T1000 (cell line): ENCODE data around the gene ECSIT.

ENCODE experiments used
- DNase-seq: peaks from one replicate; lab custom pipeline; 2025; ENCODE audit warnings: mixed read lengths; lab: John Stamatoyannopoulos, UW

ECSIT gene

DNA sequence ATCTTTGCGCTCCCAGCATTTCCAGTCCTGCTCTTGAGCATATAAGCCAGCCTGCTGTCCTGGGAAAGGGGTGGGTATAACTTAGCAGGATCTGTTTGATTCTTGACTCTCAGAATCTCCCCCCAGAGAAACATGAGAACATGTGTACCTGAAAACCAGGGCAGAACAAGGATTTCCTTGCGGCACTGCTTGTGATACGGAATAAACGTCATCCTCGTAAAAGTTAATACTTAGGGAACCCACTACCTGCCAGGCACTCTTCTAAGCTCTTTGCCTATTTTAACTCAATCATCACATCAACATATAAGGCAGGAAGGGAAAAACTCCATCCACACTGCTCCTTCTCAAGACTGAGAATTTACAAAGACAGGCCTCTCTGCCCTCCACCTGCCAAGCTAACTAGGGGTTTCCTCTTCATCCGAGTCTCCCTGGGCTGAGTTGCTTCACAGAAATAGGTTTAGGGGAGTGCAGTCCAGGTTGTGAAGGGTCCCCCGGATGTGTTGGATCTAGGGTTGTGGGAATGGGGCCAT is 24.4 kb downstream of the ECSIT start:
- no peak for DNase-seq

DNA sequence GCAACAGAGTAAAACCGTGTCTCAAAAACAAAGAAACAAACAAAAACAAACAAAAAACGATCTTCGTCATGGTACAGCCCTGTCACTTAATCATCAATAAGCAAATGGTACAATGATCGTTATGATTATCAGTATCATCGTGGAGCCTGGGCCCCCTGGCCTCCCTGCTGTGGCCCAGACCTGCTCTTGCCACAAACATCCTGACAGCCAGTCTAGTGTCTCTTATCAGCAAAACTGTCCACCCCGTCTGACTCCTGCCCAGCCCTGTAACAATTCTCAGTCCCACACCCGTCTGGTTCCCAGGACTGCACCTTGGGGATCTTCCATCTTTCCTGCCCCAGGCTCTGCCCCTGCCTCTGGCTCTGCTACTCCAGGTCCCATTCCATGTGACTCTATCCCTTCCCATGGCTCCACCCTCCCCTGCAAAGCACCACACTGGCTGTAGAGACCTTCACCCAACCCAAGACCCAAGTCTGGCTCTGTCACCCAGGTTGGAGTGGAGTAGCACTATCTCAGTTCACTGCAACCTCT is 29.0 kb downstream of the ECSIT start:
- no peak for DNase-seq

DNA sequence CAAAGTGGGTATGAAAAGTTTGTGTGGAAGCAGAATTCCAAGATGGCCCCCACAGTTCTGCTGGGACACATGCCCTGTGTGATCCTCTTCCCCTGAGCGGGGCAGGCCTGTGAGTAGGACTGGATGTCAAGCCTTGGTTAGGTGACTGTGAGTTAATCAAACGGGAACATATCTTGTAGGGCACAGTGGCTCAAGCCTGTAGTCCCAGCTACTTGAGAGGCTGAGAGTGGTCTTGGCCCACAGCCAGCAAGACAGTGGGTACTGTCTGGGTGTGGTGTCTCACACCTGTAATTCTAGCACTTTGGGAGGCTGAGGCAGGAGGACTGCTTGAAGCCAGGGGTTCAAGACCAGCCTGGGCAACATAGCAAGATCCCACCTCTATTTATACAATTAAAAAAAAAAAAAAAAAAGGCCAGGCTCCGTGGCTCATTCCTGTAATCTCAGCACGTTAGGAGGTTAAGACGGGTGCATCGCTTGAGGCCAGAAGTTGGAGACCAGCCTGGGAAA is 29.7 kb downstream of the ECSIT start:
- no peak for DNase-seq

- no peak for DNase-seq
Measured at GRCh38 chr19:11496391-11497163, 32.4 kb downstream of the ECSIT start.

DNA sequence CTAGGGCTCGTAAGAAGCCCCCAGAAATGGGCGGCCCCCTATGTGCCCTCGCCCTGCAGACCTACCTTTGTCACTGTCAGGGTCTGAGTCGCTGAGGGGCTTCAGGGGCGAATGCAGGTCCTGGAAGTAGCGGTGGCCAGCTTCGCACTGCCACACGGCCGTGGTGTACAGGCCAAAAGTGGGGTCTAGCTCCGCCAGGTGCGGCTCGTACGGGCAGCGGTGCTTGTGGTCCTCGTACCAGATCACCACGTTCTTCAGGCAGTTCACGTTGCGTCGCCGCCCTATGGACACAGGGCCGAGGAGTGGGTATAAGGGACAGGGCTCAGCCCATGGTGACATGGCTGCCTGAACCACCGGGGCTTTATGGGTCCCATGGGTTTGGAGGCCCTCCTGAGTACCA is 33.0 kb downstream of the ECSIT start:
- DNase-seq: no peak

DNA sequence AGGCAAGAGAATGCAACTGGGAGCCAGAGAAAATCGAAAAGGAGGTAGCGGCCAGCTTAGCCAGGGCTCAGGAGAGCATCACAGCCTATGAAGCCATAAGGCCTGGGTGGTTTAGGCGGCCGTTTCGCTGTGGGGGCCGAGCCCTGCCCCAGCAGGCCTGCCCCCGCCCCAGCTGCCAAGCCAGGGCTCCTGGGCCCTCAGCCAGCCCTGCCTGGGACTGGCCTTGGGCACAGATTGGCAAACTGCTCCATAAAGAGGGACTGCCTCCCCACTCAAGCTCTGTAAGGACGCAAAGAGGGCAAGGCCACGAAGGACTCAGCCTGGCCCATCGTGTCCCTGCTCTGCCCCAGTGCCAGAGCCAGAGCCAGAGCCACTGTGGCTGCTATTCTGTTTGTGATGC is 33.5 kb downstream of the ECSIT start:
- DNase-seq: no peak

DNA sequence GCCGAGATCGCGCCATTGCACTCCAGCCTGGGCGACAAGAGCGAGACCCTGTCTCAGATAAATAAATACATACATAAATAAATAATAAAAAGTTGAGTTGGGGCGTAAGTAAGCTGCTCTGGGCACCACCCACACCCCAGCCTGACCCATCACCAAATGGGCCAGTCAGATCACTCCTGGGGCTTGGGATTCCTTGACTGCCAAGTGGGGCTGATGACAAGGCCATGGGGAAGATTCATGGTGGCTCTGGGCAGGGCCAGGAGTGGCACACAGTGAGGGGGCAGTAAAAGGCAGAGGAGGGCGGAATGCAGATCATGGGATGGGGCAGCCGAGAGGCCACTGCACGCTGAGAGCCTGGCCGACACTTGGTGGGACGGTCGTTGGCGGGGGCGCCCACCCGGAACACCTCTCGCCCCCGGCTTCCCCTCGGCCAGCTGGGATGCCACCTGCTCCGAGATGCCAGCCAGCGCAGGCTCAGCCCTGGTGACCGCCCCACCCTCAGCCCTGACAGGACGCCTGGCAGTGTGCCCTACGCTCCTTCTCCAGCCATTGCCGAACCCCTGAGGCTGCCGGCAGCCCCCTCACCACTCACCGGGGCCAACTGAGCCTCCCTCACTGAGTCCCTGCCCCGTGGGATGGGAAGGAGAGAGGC is 34.2 kb downstream of the ECSIT start:
- DNase-seq: no peak

GRCh38 chr19:11489378-11489777 is 39.6 kb downstream of the ECSIT start:
- DNase-seq: no peak

GRCh38 chr19:11486661-11487503 is 42.1 kb downstream of the ECSIT start:
- DNase-seq: no peak

GRCh38 chr19:11485245-11485837 is 43.6 kb downstream of the ECSIT start:
- DNase-seq: no peak

GRCh38 chr19:11483366-11484111 is 45.4 kb downstream of the ECSIT start:
- DNase-seq: no peak

DNA sequence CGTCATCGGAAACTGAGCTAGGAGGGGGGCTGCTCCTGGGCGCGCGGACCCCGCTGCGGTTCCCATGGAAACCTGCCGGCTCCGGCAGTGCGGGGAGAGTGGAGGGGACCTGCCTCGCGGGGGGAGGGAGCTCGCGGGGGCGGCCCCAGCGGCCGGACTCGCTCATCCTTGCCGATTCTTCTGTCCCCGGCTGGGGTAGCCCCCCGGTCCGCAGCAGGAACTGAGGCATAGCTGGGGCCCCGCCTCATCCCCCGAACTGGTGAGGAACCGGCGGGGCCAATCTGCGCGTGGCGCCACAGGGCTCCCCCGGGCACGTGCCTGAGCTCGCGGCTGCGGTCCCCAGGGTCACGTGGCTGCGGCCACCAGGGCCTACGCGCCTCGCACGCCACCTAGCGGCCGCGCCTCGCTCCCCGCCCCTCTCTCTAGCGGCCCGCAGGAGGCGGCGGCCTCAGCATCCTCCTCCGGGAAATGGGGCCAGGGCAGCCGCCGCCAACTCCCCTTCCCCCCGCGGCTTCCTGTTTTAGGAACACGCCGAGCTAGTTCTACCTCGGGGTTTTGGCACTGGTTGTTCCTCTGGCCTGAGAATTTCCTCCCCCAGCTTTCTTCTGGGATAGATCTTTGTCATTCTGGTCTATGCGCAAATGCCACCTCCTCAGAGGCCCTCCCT is 46.4 kb downstream of the ECSIT start:
- peak; percentile 80 for DNase-seq

DNA sequence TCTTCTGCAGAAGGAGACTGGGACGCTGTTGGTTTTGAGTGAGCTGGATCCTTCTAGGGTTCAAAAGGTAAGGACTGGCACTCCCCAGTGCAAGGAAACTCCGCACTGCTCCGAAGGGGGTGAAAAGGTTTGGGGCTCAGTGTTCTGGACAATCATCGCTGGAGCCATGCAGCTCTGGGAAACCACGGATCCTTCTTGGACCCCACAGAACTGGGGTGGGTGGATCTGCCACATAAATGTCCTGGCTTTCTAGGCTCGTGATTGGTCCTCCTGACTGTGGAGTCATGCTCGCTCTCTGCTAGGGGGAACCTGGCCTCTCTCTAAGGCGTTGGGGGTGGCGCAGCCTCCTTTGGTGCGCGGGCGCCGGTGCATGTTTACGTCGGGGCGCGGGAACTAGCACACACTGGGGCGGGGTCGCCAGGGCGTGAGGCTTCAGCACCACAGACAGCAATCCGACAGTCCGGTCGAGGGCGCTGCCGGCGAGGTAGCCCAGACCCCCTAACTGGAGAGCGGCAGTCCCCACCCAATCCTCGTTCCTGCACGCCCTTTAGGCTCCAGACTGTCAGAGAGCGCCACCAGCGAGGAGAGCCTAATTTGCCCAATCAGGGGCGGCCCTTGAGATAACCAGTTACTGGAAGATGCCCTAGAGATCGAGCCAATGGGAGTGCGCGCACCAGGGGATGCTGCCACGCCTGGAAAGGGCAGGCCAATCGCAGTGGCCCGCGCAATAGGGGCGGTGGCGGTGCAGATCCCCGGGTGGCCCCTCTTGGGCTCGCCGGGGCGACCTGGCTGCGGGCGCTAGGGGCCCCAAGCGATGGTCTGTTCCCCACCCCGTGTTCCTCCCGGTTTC is 47.2 kb downstream of the ECSIT start:
- peak; percentile 87 for DNase-seq

- DNase-seq: no peak
Measured at GRCh38 chr19:11480715-11481533, 48.0 kb downstream of the ECSIT start, which contains the start of gene ELAVL3. Gene ELAVL3, minus strand, starts transcription at chr19:11481046. Its CDS starts 438 bp downstream, at chr19:11480608.

GRCh38 chr19:11479898-11480714 is 48.8 kb downstream of the ECSIT start:
- no peak for DNase-seq

GRCh38 chr19:11479090-11479897 is 49.6 kb downstream of the ECSIT start:
- no peak for DNase-seq
